ENCODE results near the gene ZC3H4.

DNA sequence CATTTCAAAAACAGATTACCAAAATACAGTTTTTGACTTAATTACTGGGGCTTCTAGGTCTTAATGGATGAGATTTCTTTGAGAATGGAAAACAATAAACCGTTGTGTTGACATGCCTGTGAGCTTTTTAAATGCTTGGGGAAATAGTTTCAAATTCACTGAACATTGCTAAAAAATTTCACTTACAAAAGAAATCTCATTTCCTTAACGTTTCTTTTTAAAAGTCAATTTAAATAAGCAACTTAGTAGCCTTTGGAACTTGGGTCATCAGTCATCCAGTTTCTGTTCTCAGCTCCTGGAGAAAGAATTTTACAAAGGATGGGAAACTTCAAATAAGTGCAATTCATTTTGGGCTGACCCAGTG lies 4.4 kb downstream of the ZC3H4 start:
- TF ChIP-seq POLR2A (IDR thresholded peaks at IDR 0.05; ENCODE audit: low read length), result no peak
- TF ChIP-seq GATA1 (IDR thresholded peaks at IDR 0.05; ENCODE audit: low read depth, low read length), result no peak

Measured in erythroblast (primary cell).